ENCODE results near the gene KCND2. TPM values are rescaled to one million over a fixed set of nuclear protein-coding genes. Genes with fewer than 3 reads are reported as not detected.

KCND2 gene
- total RNA-seq, 1 experiment from 2014 or later, result not detected

DNA sequence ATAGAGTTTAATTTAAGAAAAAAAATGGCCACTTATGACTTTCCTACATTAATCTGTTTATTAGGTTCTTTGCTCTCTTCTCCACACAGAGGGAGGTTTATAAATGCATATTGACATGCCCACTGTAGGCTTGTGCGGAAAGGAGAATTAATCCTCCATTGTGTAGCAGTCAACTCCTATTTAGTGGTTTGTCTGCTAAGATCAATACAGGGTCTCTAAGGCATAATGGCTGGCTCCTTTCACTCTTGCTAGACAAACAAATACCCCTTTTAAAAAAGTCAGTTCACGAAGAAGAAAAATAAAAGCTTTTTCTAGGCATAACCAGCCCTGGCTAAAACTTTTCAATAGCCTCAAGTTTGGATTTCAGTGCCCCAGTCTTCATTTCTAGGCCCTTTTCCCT, 443.3 kb downstream of the KCND2 start:
- H3K27ac ChIP-seq (ENCODE audit: low read length), result no peak overlapping the region
- no peak overlapping the region for H3K4me3 ChIP-seq (ENCODE audit: low read depth in 2 of 2, low read length in 2 of 2)
- TF ChIP-seq TCF7L2 (IDR thresholded peaks at IDR 0.05; ENCODE audit: low read depth, low read length) (no peak), POLR2AphosphoS5 (IDR thresholded peaks at IDR 0.05; ENCODE audit: low read depth, low read length) (no peak)
- TF ChIP-seq, protein P1, sequence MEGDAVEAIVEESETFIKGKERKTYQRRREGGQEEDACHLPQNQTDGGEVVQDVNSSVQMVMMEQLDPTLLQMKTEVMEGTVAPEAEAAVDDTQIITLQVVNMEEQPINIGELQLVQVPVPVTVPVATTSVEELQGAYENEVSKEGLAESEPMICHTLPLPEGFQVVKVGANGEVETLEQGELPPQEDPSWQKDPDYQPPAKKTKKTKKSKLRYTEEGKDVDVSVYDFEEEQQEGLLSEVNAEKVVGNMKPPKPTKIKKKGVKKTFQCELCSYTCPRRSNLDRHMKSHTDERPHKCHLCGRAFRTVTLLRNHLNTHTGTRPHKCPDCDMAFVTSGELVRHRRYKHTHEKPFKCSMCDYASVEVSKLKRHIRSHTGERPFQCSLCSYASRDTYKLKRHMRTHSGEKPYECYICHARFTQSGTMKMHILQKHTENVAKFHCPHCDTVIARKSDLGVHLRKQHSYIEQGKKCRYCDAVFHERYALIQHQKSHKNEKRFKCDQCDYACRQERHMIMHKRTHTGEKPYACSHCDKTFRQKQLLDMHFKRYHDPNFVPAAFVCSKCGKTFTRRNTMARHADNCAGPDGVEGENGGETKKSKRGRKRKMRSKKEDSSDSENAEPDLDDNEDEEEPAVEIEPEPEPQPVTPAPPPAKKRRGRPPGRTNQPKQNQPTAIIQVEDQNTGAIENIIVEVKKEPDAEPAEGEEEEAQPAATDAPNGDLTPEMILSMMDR (IDR thresholded peaks at IDR 0.05), result no peak
- TF ChIP-seq, protein P2, sequence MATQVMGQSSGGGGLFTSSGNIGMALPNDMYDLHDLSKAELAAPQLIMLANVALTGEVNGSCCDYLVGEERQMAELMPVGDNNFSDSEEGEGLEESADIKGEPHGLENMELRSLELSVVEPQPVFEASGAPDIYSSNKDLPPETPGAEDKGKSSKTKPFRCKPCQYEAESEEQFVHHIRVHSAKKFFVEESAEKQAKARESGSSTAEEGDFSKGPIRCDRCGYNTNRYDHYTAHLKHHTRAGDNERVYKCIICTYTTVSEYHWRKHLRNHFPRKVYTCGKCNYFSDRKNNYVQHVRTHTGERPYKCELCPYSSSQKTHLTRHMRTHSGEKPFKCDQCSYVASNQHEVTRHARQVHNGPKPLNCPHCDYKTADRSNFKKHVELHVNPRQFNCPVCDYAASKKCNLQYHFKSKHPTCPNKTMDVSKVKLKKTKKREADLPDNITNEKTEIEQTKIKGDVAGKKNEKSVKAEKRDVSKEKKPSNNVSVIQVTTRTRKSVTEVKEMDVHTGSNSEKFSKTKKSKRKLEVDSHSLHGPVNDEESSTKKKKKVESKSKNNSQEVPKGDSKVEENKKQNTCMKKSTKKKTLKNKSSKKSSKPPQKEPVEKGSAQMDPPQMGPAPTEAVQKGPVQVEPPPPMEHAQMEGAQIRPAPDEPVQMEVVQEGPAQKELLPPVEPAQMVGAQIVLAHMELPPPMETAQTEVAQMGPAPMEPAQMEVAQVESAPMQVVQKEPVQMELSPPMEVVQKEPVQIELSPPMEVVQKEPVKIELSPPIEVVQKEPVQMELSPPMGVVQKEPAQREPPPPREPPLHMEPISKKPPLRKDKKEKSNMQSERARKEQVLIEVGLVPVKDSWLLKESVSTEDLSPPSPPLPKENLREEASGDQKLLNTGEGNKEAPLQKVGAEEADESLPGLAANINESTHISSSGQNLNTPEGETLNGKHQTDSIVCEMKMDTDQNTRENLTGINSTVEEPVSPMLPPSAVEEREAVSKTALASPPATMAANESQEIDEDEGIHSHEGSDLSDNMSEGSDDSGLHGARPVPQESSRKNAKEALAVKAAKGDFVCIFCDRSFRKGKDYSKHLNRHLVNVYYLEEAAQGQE (IDR thresholded peaks at IDR 0.05; ENCODE audit: insufficient read depth in 1 of 2, low read depth in 2 of 2, low read length in 1 of 2), result no peak
- H3K4me1 ChIP-seq (ENCODE audit: control insufficient read depth, insufficient read depth, low read length), result no peaks in the 10 kb centered on the region
- intact Hi-C loops (cut with micrococcal nuclease; ENCODE audit: unreplicated experiment), result no loop called here
- DNase-seq (ENCODE audit: low read depth, low spot score), result no peak
- no peaks in the 10 kb centered on the region for H3K9me3 ChIP-seq (ENCODE audit: control insufficient read depth, insufficient read depth, low read depth, low read length)
- no TSS peak for BruUV-seq (replicated peaks)
- in situ Hi-C loops (cut with HindIII; ENCODE audit: low pct_unique_long_range_greater_than_20kb, low sequenced_read_pairs), result no loop called here
- ChIA-PET POLR2A (no interaction called here), CTCF (no interaction called here)
- no peaks in the 10 kb centered on the region for H3K36me3 ChIP-seq (ENCODE audit: control insufficient read depth, insufficient read depth, low read length)
- no peaks in the 10 kb centered on the region for H3K27me3 ChIP-seq (ENCODE audit: control insufficient read depth, insufficient read depth, low read length)
- no peak for ATAC-seq

DNA sequence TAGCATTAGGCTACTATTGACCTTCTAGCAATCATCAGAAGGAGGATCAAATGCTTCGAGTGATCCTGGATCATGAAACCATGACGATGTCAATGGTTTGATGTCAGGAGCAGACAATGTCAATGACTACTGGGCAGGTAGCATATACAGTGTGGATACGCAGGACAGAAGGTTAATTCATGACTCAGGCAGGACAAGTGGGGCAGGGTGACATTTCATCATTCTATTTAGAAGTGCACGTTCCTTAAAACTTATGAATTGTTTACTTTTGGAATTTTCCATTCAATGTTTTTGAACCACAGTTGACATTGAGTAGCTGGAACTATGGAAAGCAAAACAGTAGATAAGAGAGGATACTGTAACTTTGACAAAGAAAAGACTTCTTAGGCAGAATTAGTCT, 444.2 kb downstream of the KCND2 start:
- CTCF ChIA-PET, result no interaction called here
- Histone ChIP-seq H3K36me3 (ENCODE audit: control insufficient read depth, insufficient read depth, low read length) (no peaks in the 10 kb centered on the region), H3K27ac (ENCODE audit: low read length) (no peak overlapping the region), H3K4me1 (ENCODE audit: control insufficient read depth, insufficient read depth, low read length) (no peaks in the 10 kb centered on the region), H3K4me3 (ENCODE audit: low read depth in 2 of 2, low read length in 2 of 2) (no peak overlapping the region), H3K9me3 (ENCODE audit: control insufficient read depth, insufficient read depth, low read depth, low read length) (no peaks in the 10 kb centered on the region), H3K27me3 (ENCODE audit: control insufficient read depth, insufficient read depth, low read length) (no peaks in the 10 kb centered on the region)
- DNase-seq (ENCODE audit: low read depth, low spot score) (no peak), ATAC-seq (no peak)
- intact Hi-C loops (cut with micrococcal nuclease; ENCODE audit: unreplicated experiment) (no loop called here), in situ Hi-C loops (cut with HindIII; ENCODE audit: low pct_unique_long_range_greater_than_20kb, low sequenced_read_pairs) (no loop called here)
- no peak for TF ChIP-seq POLR2AphosphoS5 (IDR thresholded peaks at IDR 0.05; ENCODE audit: low read depth, low read length)
- TF ChIP-seq, protein P2 (IDR thresholded peaks at IDR 0.05; ENCODE audit: insufficient read depth in 1 of 2, low read depth in 2 of 2, low read length in 1 of 2), result no peak
- TF ChIP-seq, protein P1 (IDR thresholded peaks at IDR 0.05), result no peak
- TF ChIP-seq SIN3A (IDR thresholded peaks at IDR 0.05; ENCODE audit: borderline replicate concordance, insufficient read depth, low read depth, low read length), result no peak
- no peak for TF ChIP-seq TCF7L2 (IDR thresholded peaks at IDR 0.05; ENCODE audit: low read depth, low read length)
- BruUV-seq (replicated peaks), result no TSS peak
- POLR2A ChIA-PET, result no interaction called here

Data from Panc1 (cell line).